AG04449 (cell line): ENCODE results near the gene FKBP9.
"Not testable (repeated sequence)": the region's sequence is repeated elsewhere in the genome, so short reads cannot be mapped to it uniquely, and the experiment has no call there.

ENCODE experiments used
- CTCF ChIA-PET: fragments of 350-600 bp; formaldehyde crosslinking; extraction: SDS; loops from one replicate; lab custom pipeline; 2021; ENCODE audit warnings: antibody characterized with exemption; lab: Yijun Ruan, JAX
- POLR2A ChIA-PET: fragments of 400-600, 350-600 bp; formaldehyde crosslinking; extraction: SDS; loops from one replicate; lab custom pipeline; 2020; ENCODE audit warnings: antibody characterized with exemption, inconsistent platforms; lab: Yijun Ruan, JAX
- DNase-seq: peaks from one replicate; pipeline ENCODE4 v3.0.0-alpha.2; 2010; ENCODE audit warnings: low read depth, low spot score
- H3K4me3 ChIP-seq: 2 replicates; pipeline ENCODE4 v1.5.1; 2011; ENCODE audit warnings: low read depth, mild to moderate bottlenecking, control low read depth, low read length
- CTCF ChIP-seq: IDR thresholded peaks from one replicate; pipeline ENCODE4 v1.5.1; 2011; ENCODE audit warnings: mild to moderate bottlenecking, moderate library complexity, low read length, control low read depth, inconsistent platforms; ENCODE audit not compliant: insufficient read depth; ENCODE audit errors: missing control alignments

Gene FKBP9

DNA sequence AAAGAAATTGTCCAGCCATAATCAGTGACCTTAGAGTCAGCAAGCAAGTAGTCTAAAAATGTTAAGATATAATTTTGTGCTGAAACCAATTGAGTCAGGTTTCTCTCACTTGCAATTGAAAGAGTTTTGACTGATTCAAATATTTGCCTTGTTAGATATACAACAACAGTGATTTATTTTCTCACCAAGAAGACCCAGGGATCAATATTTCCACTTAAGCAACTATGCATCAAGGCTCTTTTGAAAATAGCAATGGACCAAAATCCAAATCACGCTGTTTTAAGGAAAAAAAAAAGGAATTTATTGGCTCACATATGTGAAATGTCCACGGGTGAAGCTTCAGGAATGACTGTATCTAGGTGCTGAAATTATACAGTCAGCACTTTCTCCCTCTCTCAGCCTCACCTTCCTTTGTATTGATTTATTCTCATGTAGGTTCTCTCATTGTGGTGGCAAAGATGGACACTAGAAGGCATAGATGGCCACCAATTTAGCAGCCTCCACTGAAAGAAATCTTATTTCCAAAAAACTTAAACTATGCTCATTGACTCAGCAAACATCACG is 9.7 kb upstream of the FKBP9 start:
- H3K4me3 ChIP-seq: no peak overlapping the region
- DNase-seq: no peak
- no peak for TF ChIP-seq CTCF
- ChIA-PET CTCF (interaction anchor here (1.3 to 1.7 kb wide), 2 partner anchors 101 to 161 kb away, joined by 6 to 7 read pairs; partner anchors contain the start of gene RP9), POLR2A (no interaction called here)

DNA sequence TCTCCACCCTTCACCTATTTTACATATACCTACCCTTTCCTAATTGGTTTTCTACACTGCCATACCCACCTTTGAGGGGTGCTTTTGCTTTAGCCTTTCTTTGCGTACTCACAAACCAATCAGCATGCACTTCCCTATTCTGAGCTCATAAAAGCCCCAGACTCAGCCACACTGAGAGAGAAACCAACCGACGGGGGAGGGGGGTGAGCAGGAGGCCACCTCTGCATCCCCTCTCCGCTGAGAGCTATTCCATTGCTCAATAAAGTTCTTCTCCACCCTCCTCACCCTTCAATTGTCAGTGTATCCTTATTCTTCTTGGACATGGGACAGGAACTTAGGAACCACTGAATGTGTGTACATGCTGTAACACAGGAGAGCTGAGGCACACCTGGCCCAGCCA is 9.0 kb upstream of the FKBP9 start:
- ChIA-PET CTCF (interaction anchor here (1.1 to 1.7 kb wide), 3 partner anchors 9 to 160 kb away, joined by 5 to 7 read pairs (median 6); partner anchors contain the start of genes FKBP9 and RP9), POLR2A (no interaction called here)
- H3K4me3 ChIP-seq: no peak overlapping the region
- no peak for TF ChIP-seq CTCF
- no peak for DNase-seq

GRCh38 chr7:32952876-32953275 is 4.4 kb upstream of the FKBP9 start:
- H3K4me3 ChIP-seq: no peak overlapping the region
- ChIA-PET POLR2A (no interaction called here), CTCF (no interaction called here)
- no peak for DNase-seq
- no peak for TF ChIP-seq CTCF

- peak overlapping the region; percentile 87 for H3K4me3 ChIP-seq
- ChIA-PET POLR2A (interaction anchor here (1.1 to 2.0 kb wide), 6 partner anchors 12 to 115 kb away, joined by 3 to 13 read pairs (median 4); partner anchors contain the start of gene NT5C3A), CTCF (interaction anchor here (0.6 to 2.9 kb wide), 7 partner anchors 15 to 149 kb away, joined by 3 to 11 read pairs (median 4); no protein-coding TSS in a partner anchor)
- no peak for DNase-seq
- no peak for TF ChIP-seq CTCF
Measured at GRCh38 chr7:32958046-32959025, 1.1 kb downstream of the FKBP9 start.

GRCh38 chr7:32963880-32964301 is 6.7 kb downstream of the FKBP9 start:
- H3K4me3 ChIP-seq, DNase-seq, POLR2A ChIA-PET: not testable (repeated sequence)
- CTCF ChIA-PET: interaction anchor here (0.6 to 2.9 kb wide), 4 partner anchors 85 to 144 kb away, joined by 3 to 8 read pairs (median 4); partner anchors contain the start of gene NT5C3A

- CTCF ChIA-PET: interaction anchor here (0.6 to 2.9 kb wide), 6 partner anchors 82 to 144 kb away, joined by 3 to 8 read pairs (median 4); partner anchors contain the start of gene NT5C3A
- DNase-seq, H3K4me3 ChIP-seq, POLR2A ChIA-PET: not testable (repeated sequence)
Measured at GRCh38 chr7:32964461-32965159, 7.4 kb downstream of the FKBP9 start.

GRCh38 chr7:32966489-32967267 is 9.4 kb downstream of the FKBP9 start:
- POLR2A ChIA-PET, DNase-seq: not testable (repeated sequence)
- CTCF ChIA-PET: interaction anchor here (2.9 kb wide), 1 partner anchor 142 kb away, joined by 8 read pairs; no protein-coding TSS in a partner anchor

GRCh38 chr7:32967268-32967582 is 10.0 kb downstream of the FKBP9 start:
- CTCF ChIA-PET, POLR2A ChIA-PET, H3K4me3 ChIP-seq, DNase-seq: not testable (repeated sequence)

More at GRCh38 chr7:32966489-32967267, 9.4 kb downstream of the FKBP9 start:
- H3K4me3 ChIP-seq: not testable (repeated sequence)

- CTCF ChIA-PET, H3K4me3 ChIP-seq, POLR2A ChIA-PET, DNase-seq: not testable (repeated sequence)
Measured at GRCh38 chr7:32971967-32972366, 14.7 kb downstream of the FKBP9 start.

DNA sequence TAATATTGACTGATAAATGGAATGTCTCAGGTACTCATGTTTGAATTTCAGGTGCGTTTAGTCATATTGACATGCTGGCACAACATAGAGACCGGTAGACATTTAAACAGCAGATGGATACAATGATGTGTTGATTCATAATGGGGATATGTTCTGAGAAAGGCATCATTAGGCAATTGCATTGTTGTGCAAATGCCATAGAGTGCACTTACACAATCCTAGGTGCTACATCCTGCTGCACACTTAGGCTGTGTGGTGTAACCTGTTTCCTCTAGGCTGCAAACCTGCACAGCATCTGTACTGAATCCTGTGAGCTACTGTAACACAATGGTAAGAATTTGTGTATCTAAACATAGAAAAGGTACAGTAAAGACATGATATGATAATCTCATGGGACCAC is 19.9 kb downstream of the FKBP9 start:
- H3K4me3 ChIP-seq, POLR2A ChIA-PET, CTCF ChIA-PET, DNase-seq: not testable (repeated sequence)
